NCI-H1694 (cell line): Measurements from ENCODE around the gene SLC16A3.

Source experiments
- DNase-seq: peaks from one replicate; lab custom pipeline; 2025; lab: John Stamatoyannopoulos, UW

SLC16A3 gene

GRCh38 chr17:82236142-82236971 is 7.5 kb downstream of the SLC16A3 start:
- peak; percentile 78 for DNase-seq

GRCh38 chr17:82237083-82237745 is 8.4 kb downstream of the SLC16A3 start:
- DNase-seq = no peak

GRCh38 chr17:82237746-82238471 is 9.1 kb downstream of the SLC16A3 start:
- DNase-seq = no peak

DNA sequence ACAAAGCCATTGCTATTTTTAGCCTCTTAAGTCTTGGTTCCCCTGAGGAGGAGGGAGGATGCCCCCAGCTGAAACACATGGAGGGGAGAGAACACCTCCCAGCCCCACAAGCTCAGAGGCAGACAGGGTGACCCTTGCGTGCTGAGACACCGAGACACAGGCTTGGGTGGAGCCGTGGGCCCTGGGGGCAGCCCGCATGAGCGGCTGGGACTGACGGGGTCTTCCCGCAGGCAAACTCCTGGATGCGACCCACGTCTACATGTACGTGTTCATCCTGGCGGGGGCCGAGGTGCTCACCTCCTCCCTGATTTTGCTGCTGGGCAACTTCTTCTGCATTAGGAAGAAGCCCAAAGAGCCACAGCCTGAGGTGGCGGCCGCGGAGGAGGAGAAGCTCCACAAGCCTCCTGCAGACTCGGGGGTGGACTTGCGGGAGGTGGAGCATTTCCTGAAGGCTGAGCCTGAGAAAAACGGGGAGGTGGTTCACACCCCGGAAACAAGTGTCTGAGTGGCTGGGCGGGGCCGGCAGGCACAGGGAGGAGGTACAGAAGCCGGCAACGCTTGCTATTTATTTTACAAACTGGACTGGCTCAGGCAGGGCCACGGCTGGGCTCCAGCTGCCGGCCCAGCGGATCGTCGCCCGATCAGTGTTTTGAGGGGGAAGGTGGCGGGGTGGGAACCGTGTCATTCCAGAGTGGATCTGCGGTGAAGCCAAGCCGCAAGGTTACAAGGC is 9.8 kb downstream of the SLC16A3 start:
- DNase-seq = no peak

DNA sequence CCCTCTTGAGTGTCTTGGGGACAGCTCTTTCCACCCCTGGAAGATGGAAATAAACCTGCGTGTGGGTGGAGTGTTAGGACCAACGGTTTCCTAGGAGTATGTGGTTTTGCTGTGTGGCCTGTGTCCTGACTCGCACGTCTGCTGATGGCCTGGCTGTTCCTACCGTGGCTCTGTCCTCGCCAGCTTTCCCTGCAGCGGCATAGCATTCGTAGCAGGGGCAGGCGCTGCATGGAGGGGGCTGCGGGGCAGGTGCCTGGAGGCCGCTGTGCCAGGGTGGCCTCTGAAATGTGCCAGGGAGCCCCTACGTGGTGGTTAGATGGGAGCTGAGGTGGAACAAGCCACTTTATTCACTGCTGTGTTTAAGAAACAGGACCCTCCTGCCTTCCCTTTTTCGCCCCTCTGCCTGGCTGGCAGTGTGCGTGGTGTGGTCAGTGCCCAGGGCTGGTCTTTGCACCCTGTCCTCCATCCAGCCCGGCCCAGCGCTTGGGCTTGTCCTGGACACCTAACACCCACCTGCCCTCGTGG is 10.6 kb downstream of the SLC16A3 start:
- no peak for DNase-seq

DNA sequence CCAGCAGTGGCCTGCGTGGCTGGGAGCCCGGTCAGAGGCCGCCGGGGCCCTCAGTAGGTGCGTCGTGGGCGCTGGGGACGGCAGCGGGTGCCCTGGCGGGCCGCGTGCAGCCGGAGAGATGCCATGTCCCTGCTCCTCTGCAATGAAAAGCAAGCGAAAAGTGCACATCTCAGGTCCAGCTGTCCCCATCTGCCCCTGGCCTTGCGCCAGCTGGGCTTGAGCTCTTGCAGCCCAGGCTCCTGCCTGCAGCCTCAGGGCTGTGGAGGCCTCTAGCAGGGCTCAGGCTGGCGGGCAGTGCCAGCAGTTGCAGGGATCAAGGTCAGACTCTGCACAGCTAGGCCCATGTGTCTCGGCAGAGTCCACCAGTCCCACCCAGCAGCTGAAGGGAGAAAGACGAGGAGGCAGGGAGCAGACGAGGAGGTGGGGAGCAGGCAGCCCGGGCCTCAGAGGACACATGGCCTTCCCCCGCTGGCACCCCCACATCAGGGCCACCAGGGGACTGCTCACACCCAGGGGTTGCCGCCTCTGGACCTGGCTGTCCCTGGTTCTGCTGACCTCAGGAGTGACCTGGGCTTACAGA is 11.2 kb downstream of the SLC16A3 start:
- DNase-seq = peak; percentile 33

DNA sequence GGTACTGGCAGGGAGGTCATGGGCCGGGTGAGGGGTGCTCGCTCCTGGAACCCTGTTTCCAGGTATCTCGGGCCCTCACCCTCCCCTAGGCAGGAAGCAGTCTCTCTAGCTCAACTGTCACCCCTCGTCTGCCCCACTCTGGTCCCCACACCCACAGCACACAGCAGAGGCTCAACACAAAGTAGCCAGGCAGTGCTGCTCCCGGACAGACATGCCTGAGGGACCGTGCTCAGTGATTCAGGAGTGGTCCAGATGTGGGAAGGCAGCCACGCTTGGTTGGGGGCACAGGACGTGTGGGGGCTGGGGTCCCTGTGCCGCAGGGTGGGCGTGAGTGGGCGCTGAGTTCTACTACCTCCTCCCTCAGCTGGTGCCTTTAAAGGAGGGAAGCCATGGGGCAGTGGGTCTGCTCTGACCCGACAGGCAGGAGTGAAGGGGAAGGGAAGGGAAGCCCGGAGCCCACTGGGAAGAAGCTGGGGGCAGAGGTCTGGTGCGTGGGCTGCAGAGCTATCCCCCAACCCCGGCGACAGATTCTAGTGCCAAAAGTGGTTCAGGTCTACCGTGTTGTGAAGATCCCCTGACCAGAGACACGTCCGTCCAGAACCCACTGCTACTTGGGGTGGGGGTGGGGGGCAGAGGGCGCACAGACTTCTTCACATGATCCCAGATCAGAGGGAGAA is 11.8 kb downstream of the SLC16A3 start:
- DNase-seq = no peak

DNA sequence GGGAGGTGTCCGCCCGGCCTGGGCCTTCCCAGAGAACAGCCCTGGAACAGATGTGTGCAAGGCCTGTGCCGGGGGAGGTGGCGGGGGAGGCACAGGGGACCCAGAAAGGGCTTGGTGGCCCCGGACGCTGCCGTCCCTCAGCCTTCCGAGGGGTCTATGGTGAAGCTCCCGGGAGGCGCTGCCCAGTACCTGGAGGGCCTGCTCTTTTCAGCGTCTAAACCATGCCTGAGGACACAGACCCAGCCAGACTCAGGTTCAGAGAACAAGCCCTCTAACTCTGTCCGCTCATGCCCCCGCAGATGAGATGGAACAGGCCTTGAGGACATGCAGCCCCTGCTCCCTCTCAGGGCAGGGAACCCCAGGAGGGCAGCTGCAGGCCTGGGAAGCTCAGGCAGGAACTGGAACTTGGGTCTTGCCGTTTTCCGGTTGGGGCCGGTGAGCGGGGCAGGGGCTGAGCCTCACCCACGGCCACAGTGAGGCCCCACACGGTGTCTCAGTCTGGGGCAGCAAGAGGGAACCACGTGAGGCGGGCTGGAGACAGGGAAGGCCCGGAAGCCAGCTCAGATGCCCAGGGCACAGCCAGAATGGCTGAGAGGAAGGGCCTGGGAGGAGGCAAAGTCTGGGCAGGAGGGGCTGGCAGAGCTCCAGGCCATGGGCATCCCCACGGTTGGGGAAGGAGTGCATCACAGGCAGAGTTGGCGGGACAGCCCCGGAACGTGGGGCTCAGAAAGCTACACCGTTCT is 12.5 kb downstream of the SLC16A3 start:
- no peak for DNase-seq

- DNase-seq = peak; percentile 27
These were observed 13.3 kb downstream of the SLC16A3 start for GRCh38 chr17:82241926-82242697.

DNA sequence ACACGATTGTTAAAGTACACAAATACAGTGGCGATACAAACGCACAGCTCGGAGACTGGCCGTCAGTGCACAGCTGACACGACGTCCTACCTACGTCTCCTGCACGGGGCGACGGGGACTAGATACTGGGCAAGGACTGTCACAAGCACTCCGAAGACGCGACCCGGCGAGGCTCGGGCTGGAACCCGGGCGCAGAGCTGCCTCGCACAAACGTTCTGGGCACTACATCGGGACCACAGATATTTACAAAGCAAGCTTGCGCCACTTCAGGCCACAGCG is 13.8 kb downstream of the SLC16A3 start:
- no peak for DNase-seq

DNA sequence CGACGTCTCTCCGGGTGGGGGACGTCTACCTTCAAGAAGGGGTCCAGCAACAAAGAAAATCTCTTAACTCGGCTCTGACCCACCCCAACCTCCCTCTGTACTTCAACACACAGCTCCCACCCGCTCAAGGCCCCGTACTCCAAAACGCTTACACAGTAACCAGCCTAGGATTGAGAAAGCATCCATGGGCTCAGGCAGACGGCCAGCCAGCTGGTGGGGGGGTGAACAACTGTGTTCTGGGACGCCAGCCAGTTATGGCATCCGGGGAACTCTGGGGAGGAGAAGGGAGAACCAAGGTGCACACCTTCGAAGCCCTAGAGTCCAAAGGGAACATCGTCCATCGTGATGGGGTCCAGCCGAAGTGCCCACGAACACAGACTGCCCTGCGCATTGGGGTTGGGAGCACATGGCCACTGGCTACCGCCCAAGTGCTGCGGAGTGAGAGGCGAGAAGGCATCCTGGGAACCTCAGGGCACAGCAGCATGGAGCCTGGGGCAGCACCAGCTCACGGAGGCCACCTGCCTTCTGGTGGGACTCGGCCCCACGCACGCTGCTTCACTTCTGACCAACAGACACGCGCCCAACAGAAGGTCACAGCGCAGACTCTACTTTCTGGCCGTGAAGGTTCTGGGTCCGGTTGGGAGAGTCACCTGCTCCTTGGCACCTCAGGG is 14.3 kb downstream of the SLC16A3 start:
- peak; percentile 95 for DNase-seq

DNA sequence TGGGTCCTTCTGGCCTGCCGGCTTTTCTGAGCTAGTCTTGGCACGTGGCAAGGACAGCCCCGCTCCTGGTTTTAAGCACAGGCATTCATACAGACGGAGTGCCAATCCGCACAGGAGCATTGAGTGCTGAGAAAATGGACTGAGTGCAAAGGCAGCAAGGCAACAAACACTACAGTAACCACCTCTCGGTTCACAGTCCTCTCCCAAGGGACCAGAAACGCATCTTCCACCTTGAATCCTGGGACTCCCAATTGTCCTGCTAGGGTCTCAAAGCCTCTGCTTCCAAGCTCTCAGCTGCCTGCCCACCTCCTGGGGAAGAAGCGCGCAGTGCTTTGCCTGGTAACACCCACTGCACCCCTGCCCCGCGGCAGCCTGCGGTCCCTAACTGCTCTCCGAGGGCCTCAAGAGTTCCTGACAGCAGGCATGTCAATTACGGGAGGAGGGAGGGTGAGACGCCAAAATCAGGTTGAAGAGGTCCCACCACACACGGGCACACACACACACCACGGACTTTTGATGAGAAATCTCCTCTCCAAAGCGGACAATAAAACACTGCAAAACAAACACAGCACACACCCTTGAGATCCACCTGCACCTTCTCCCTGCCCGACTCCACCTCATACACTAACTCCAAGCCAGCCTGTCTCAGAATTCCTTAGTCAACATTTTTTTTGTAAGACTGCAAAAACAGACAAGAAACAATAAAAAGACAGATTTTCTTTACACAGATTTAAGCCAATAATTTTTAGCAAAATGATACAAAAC is 15.0 kb downstream of the SLC16A3 start:
- DNase-seq = no peak

GRCh38 chr17:82244413-82245133 is 15.7 kb downstream of the SLC16A3 start:
- peak; percentile 57 for DNase-seq

- DNase-seq = no peak
These were observed 16.5 kb downstream of the SLC16A3 start for GRCh38 chr17:82245134-82246039.

GRCh38 chr17:82246040-82246364 is 17.2 kb downstream of the SLC16A3 start:
- no peak for DNase-seq

DNA sequence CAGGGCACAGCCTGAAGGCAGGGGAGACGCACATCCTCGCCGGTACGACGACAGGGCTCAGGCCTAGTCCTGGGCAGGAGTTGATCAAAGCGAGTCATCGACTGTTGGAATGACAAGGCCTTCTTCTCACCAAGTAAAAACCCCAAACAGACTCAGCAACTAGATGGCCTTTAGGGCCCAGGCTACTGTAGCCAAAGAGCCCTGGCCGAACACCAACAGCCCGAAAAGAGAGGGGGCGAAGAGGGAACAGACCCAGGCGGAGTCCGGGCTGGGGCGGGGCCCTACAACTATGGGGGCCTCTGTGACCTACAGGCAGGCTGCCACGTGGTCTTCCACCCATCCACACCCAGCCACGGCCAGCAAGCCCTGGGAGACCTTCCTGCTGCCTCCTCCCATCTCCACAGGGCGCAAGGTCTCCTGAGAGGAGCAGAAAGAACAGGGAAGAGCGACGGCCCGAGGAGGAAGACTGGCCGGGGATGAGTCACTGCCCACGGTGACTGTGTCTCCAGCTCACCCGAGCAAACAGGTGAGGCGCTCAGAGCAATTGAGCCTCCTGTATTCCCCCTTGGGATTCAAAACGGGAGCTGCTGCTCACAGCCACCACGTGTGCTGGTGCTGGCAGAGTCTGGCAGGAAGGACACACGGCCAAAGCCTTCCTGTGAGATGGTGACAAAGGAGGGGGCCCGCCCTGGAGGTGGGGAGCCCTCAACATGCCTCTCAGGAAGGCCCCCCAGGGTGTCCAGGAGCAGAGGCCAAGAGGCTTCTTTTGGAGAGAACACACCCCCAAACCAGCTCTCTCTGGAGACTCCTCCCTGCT is 17.7 kb downstream of the SLC16A3 start:
- no peak for DNase-seq
